MCF 10A (cell line): ENCODE results near the gene ZNF618. TPM values are rescaled to one million over a fixed set of nuclear protein-coding genes. Genes with fewer than 3 reads are reported as not detected.

Experiments
- BruUV-seq: library from RNA; stranded (reverse); fragments of 400-500 nt; replicated peaks from 2 replicates; lab custom pipeline; 2021; lab: Mats Ljungman, UMichigan
- CTCF ChIA-PET: fragments of 300-600 bp; sonication (Branson Sonifier 250); formaldehyde crosslinking; extraction: SDS; loops from one replicate; lab custom pipeline; 2021; ENCODE audit warnings: antibody characterized with exemption, inconsistent platforms; lab: Yijun Ruan, JAX
- POLR2A ChIA-PET: fragments of 300-600, 350-650 bp; sonication (Branson Sonifier 250); formaldehyde crosslinking; extraction: SDS; loops from one replicate; lab custom pipeline; 2020; ENCODE audit warnings: antibody characterized with exemption, inconsistent platforms; lab: Yijun Ruan, JAX
- DNase-seq: peaks from one replicate; pipeline ENCODE4 v3.0.0-alpha.2; 2018; ENCODE audit not compliant: unreplicated experiment
- H3K27ac Mint-ChIP-seq: one replicate; pipeline ENCODE4 v1.8.0; 2022; ENCODE audit warnings: mild to moderate bottlenecking, low read depth, mixed read lengths; ENCODE audit not compliant: unreplicated experiment
- H3K27me3 Mint-ChIP-seq: one replicate; pipeline ENCODE4 v1.8.0; 2022; ENCODE audit warnings: mixed read lengths; ENCODE audit not compliant: insufficient read depth, unreplicated experiment
- H3K36me3 Mint-ChIP-seq: one replicate; pipeline ENCODE4 v1.8.0; 2022; ENCODE audit warnings: mild to moderate bottlenecking, moderate library complexity, mixed read lengths; ENCODE audit not compliant: insufficient read depth, unreplicated experiment
- H3K4me1 Mint-ChIP-seq: one replicate; pipeline ENCODE4 v1.8.0; 2022; ENCODE audit warnings: mixed read lengths; ENCODE audit not compliant: insufficient read depth, unreplicated experiment
- H3K4me3 Mint-ChIP-seq: one replicate; pipeline ENCODE4 v1.8.0; 2022; ENCODE audit warnings: mild to moderate bottlenecking, moderate library complexity, mixed read lengths; ENCODE audit not compliant: unreplicated experiment
- H3K9me3 Mint-ChIP-seq: one replicate; pipeline ENCODE4 v1.8.0; 2022; ENCODE audit warnings: mixed read lengths; ENCODE audit not compliant: unreplicated experiment
- intact Hi-C: fragments of 100-400 bp; cut with micrococcal nuclease; formaldehyde crosslinking; loops from 2 replicates; pipeline ENCODE4 v1.14.1; 2022
- total RNA-seq: library from RNA; stranded (reverse); gene quantifications from 2 replicates; pipeline ENCODE4 v1.2.3, GENCODE V29; 2022
- TF ChIP-seq, protein P1 (sequence below): fragments of 200-600 bp; IDR thresholded peaks from one replicate; pipeline ENCODE4 v1.8.0; 2022; ENCODE audit warnings: antibody characterized with exemption, mild to moderate bottlenecking; ENCODE audit not compliant: unreplicated experiment

Gene ZNF618
- total RNA-seq, 1 experiment from 2014 or later = 4.8 TPM

DNA sequence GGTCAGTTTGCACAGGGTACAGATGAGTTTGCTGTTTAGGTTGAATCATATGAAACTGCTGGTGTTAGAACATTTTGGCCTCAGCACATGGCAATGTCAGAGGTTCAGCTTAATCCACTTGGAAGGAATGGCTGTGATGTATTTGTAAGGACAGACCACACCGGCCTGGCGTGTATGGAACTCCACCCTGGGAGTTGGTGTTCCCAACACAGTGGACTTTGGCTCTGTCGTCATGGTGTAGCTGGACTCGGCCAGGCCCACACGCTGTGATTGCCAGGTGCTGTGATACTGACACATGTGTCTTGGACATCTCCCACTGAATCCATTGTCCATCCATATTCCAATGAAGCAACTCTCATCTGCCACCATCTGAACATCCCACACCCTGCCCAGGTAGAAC lies 90.3 kb downstream of the ZNF618 start:
- intact Hi-C loops = no loop called here
- peaks cover 7% of the 10 kb centered on the region for H3K9me3 Mint-ChIP-seq

GRCh38 chr9:113967380-113967779 lies 91.3 kb downstream of the ZNF618 start:
- intact Hi-C loops = no loop called here
- Mint-ChIP-seq H3K27ac (no peak overlapping the region), H3K27me3 (no peaks in the 10 kb centered on the region), H3K4me1 (no peaks in the 10 kb centered on the region), H3K4me3 (no peak overlapping the region), H3K9me3 (peaks cover 7% of the 10 kb centered on the region), H3K36me3 (peaks cover 12% of the 10 kb centered on the region)
- DNase-seq = no peak
- no TSS peak for BruUV-seq
- TF ChIP-seq, protein P1, sequence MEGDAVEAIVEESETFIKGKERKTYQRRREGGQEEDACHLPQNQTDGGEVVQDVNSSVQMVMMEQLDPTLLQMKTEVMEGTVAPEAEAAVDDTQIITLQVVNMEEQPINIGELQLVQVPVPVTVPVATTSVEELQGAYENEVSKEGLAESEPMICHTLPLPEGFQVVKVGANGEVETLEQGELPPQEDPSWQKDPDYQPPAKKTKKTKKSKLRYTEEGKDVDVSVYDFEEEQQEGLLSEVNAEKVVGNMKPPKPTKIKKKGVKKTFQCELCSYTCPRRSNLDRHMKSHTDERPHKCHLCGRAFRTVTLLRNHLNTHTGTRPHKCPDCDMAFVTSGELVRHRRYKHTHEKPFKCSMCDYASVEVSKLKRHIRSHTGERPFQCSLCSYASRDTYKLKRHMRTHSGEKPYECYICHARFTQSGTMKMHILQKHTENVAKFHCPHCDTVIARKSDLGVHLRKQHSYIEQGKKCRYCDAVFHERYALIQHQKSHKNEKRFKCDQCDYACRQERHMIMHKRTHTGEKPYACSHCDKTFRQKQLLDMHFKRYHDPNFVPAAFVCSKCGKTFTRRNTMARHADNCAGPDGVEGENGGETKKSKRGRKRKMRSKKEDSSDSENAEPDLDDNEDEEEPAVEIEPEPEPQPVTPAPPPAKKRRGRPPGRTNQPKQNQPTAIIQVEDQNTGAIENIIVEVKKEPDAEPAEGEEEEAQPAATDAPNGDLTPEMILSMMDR = no peak
- POLR2A ChIA-PET = interaction anchor here (0.9 to 1.2 kb wide), 2 partner anchors 38 to 67 kb away, joined by 3 read pairs; no protein-coding TSS in a partner anchor
- CTCF ChIA-PET = interaction anchor here (1.5 kb wide), 1 partner anchor 159 kb away, joined by 4 read pairs; no protein-coding TSS in a partner anchor

More for the DNA sequence above, 90.3 kb downstream of the ZNF618 start:
- TF ChIP-seq, protein P1 = no peak
- DNase-seq = no peak
- ChIA-PET POLR2A (interaction anchor here (0.9 kb wide), 1 partner anchor 68 kb away, joined by 3 read pairs; no protein-coding TSS in a partner anchor), CTCF (interaction anchor here (0.5 to 1.5 kb wide), 4 partner anchors 158 to 661 kb away, joined by 3 to 4 read pairs (median 4); no protein-coding TSS in a partner anchor)
- no peak overlapping the region for H3K27ac Mint-ChIP-seq
- no peak overlapping the region for H3K4me3 Mint-ChIP-seq
- no TSS peak for BruUV-seq
- H3K4me1 Mint-ChIP-seq = no peaks in the 10 kb centered on the region
- H3K27me3 Mint-ChIP-seq = no peaks in the 10 kb centered on the region
- H3K36me3 Mint-ChIP-seq = peaks cover 12% of the 10 kb centered on the region

GRCh38 chr9:113969343-113969742 lies 93.2 kb downstream of the ZNF618 start:
- Mint-ChIP-seq H3K27me3 (no peaks in the 10 kb centered on the region), H3K4me3 (no peak overlapping the region), H3K9me3 (peaks cover 7% of the 10 kb centered on the region), H3K4me1 (peaks cover 8% of the 10 kb centered on the region), H3K27ac (no peak overlapping the region), H3K36me3 (peaks cover 12% of the 10 kb centered on the region)
- intact Hi-C loops = no loop called here
- CTCF ChIA-PET = interaction anchor here (0.8 to 1.2 kb wide), 2 partner anchors 113 to 165 kb away, joined by 4 read pairs; no protein-coding TSS in a partner anchor
- TF ChIP-seq, protein P1 = no peak
- DNase-seq = no peak
- POLR2A ChIA-PET = no interaction called here
- BruUV-seq = no TSS peak

DNA sequence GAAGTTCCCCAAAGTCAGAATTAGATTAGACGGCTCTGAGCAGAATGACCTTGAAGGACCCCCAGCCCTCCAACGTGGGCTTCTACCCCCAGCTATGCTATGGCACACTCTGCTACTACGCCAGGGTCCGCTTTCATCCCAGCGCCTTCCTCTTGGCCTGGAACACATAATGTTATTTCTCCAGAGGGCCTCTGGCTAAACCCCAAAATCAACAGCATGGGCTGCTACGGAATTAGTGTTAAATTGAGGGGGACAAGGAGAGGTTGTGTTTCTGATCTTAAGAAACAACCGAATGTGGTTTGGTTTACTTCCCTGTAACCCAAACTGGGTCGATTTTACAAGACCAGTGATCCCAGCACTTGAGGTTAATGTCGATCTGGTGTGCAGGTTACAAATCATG lies 97.1 kb downstream of the ZNF618 start:
- intact Hi-C loops = no loop called here
- no peak overlapping the region for H3K27ac Mint-ChIP-seq

More for the DNA sequence above, 97.1 kb downstream of the ZNF618 start:
- BruUV-seq = no TSS peak
- ChIA-PET POLR2A (interaction anchor here (0.6 kb wide), 1 partner anchor 8 kb away, joined by 4 read pairs; no protein-coding TSS in a partner anchor), CTCF (interaction anchor here (0.7 to 1.4 kb wide), 4 partner anchors 8 to 168 kb away, joined by 3 to 6 read pairs (median 4); no protein-coding TSS in a partner anchor)
- no peak for DNase-seq
- peaks cover 12% of the 10 kb centered on the region for H3K36me3 Mint-ChIP-seq
- H3K27me3 Mint-ChIP-seq = no peaks in the 10 kb centered on the region
- peaks cover 8% of the 10 kb centered on the region for H3K4me1 Mint-ChIP-seq
- H3K4me3 Mint-ChIP-seq = no peak overlapping the region
- TF ChIP-seq, protein P1 = no peak
- H3K9me3 Mint-ChIP-seq = peaks cover 7% of the 10 kb centered on the region
